IPS DF 19.7 (cell line): ENCODE results near the gene RHCE.
"Not testable (repeated sequence)": the region's sequence is repeated elsewhere in the genome, so short reads cannot be mapped to it uniquely, and the experiment has no call there.

Source experiments
- DNase-seq: peaks from one replicate; pipeline ENCODE4 v3.0.0-alpha.2; 2013; ENCODE audit warnings: low read depth, low spot score

Gene RHCE

DNA sequence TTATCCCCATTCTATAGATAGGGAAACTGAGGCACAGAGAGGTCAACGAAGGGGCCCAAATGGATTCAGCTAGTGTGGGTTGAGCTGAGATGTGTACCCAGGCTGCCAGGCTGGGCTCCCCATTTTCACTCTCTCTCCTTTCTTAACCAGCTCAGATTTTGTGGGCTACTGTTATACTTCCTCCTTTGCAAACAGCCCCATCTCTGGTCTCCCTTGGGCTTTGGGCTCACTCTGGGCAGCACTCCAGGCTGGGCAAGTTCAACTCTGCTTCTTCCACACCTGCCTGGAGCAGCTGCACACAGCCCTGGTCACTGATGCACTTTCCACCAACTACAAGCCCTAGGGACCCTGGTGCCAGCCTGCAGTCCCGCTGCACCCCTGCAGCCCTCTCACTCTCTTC, 22.5 kb downstream of the RHCE start:
- not testable (repeated sequence) for DNase-seq

DNA sequence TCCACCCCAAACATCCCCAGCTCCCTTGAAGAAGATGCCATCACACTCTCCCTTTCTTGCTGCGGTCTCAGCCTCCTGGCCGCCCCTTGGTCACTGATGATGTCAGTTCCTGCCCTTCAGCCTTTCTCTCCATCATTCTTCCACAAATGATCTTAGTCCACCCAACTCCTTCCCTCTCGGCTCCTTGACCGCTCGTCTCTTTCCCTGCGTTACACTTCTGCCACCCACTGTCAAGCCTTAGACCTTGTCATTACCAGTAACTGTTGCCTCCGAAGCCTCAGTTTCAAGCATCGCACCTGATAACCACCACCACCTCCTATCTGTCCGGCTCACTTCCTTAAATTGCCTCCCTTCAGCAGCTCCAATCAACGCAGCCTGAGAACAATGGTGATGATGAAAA, 23.1 kb downstream of the RHCE start:
- DNase-seq: not testable (repeated sequence)

DNA sequence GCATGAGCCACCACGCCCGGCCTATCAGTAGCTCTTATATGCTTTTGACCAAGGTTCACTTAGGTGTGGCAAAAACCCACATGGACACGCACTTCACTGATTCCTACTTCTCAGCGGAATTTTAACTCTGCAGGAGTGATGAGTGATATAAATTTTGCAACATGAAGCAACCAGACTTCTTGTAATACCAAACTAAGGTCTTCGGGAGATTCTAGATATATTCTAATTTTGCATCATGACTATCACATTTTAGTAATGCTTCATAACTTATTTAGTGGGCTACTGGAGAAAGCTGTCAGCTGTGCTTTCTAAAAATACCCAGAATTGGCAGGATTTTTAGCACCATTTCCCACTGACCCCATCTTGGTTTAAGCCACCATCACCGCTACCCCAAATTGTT, 27.8 kb downstream of the RHCE start:
- DNase-seq: no peak

DNA sequence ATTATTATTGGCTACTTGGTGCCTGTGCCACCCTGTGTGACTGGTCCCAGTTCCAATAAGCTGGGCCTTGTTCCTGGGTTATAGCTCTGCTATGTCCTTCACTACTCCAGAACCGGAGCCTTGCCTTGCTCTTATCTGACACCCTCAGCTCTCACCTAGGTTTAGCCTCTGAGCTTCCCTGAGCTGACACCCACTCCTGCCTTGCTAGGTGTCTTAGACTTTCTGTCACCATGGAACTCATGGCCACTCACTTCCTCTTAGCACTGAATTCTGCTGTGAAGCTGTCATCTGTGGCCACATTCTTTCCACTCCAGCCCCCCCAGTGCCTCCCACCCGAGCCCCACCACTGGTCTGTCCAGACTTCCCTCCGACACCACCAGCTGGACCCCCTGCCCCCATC, 30.9 kb downstream of the RHCE start:
- not testable (repeated sequence) for DNase-seq

DNA sequence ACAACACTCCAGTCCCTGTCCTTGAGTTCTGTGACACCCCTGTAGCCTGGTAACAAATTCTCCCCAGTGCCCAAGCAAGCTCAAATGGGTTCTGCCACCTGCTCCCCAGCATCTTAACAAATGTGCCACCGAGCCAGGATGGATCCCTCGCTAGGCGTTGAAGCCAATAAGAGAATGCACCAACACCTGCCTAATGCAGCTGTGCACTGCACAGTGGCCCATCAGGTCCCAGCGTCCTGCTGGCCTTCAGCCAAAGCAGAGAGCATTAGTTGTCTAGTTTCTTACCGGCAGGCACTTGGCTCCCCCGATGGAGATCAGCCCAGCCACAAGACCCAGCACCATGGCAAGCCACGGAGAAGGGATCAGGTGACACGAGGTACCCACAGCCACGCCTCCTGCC, 31.9 kb downstream of the RHCE start:
- DNase-seq: not testable (repeated sequence)

DNA sequence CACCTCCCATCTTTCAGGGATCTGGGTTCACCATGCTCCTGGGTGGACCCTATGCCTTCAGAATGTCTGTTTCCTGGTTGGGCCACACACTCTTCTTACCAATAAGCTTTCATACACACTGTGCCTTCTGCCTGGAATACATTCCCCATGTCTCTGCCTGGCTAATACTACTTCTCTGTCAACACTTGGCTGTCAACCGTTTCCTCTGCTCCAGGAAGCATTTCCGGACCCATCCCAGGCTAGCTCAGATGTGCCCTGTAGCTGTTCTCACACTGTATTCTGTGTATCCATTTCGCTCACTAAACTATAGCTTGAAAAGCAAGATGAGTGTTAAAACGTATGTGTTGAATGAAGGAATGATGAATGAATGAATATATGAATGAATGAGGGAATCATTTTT, 33.5 kb downstream of the RHCE start:
- not testable (repeated sequence) for DNase-seq

DNA sequence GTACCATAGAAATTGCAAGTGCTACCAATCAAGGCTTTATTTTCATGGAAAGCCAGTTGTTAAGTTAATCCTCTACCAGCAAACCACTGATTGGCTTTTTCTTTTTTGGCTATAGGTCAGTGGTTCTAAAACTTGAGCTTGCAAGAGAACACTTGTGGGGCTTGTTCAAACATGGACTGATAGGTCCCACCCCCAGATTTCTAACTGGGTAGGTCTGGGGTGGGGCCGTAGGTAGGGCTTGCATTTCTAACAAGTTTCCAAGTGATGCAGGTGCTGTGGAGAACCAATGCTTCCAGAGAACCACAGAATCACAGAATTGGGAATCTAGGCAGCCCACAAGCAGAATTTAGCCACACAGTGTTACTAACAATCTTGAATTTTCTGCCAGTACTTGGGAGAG, 36.8 kb downstream of the RHCE start:
- not testable (repeated sequence) for DNase-seq

DNA sequence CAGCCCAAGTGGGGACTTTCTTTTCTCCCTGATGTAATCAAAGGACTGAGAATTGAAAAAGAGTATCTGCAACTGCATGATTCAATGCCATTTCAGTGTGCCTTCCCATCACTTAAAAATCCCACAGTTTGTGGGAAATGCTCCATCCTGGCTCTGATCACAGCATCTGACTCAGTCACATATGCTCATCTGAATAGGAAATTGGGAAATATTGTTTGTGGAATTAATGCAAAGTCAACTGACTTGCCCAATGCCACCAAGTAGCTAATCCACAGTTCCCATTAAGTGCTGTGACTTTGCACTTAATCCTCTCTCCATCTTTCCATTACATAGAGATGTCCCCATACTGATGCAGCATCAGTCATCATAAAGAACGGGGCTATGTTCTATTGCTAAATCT, 37.5 kb downstream of the RHCE start:
- not testable (repeated sequence) for DNase-seq

DNA sequence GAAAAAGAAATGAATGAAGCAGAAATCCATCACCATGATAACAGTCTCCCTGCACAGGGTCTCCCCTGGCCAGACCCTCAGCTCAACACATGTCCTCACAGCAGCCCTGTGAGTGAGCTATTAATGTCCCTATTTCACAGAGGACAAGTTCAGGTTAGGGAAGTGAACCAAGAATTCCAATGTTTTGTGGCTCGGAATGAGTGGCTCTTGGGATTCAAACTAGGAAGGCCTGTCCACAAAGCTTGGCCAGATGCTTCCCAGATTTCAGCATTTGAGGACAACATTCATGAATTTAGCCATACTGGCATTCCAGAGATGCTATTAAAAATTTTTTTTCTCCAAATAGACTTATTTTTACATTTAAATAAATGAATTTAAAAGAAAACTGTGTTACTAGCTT, 38.1 kb downstream of the RHCE start:
- DNase-seq: not testable (repeated sequence)

DNA sequence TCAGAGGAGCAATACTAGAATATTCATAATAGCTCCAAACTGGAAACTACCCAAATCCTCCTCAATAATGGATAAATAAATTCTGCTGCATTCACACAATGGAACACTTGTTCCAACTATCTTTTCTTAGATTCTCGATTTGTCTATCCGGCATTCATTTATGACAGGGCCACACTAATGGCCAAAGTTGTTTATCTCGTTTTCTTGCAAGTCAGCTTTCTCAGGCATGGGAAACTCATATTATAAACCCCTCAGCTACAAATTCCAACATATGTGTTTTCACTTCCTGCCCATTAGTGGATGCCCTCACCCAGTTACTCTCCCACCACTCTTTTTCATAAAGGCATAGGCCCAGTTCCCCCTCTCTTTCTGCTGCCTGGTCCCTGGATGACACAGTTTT, 42.3 kb downstream of the RHCE start:
- DNase-seq: not testable (repeated sequence)

DNA sequence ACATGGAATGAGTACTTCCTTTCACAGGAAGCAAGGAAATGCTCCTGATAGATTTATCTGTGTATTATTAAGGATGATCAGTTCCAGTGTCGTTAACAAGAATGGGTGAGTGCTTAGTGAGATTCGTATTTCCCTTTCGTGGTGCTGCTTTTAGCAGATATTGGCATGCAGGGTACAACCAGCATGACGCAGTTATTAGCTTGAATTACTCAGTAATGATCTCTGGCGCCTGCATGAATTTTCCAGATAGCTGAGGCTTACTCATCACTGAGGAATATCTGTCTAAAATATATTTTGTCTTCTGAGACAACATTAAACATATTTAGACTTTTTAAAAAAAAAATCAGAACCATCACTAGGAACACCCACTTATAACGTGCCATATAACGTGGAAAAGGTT, 48.9 kb downstream of the RHCE start:
- DNase-seq: not testable (repeated sequence)

DNA sequence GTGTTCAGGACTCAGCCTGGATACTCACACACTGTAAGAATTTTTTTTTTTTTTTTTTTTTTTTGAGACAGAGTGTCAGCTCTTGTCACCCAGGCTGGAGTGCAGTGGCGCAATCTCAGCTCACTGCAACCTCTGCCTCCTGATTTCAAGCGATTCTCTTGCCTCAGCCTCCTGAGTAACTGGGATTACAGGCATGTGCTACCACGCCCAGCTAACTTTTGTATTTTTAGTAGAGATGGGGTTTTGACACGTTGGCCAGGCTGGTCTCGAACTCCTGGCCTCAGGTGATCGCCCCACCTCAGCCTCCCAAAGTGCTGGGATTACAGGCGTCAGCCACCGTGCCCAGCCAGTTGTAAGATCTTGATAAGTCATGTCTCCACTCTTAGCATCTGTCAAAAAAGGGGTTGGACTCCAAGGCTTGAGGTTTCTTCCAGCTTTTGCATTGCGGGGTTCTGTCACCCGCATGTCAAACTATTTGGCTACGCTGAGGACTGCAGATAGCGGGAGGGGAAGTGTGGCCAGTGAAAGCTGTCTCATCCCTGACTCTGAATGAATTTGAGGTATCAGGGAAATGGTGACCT, 50.8 kb downstream of the RHCE start:
- DNase-seq: not testable (repeated sequence)

DNA sequence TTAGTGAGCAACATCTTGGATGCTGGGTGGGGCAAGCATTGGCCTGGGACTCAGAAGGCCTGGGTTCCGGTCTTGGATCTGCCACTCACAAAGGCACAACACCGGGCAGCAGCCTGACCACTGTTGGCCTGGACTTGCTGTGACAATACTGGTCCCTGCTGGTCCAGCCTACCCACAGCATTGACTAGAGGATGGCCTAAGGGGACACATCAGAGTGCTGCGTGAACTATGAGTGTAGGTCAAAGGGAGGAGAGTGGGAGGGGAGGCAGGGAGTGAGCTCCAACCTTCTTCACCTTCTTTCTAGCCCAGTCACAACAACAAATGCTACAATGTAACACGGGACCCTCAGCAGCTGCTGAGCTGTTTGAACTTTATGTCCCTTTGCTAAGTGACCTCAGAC, 51.4 kb downstream of the RHCE start:
- DNase-seq: no peak

DNA sequence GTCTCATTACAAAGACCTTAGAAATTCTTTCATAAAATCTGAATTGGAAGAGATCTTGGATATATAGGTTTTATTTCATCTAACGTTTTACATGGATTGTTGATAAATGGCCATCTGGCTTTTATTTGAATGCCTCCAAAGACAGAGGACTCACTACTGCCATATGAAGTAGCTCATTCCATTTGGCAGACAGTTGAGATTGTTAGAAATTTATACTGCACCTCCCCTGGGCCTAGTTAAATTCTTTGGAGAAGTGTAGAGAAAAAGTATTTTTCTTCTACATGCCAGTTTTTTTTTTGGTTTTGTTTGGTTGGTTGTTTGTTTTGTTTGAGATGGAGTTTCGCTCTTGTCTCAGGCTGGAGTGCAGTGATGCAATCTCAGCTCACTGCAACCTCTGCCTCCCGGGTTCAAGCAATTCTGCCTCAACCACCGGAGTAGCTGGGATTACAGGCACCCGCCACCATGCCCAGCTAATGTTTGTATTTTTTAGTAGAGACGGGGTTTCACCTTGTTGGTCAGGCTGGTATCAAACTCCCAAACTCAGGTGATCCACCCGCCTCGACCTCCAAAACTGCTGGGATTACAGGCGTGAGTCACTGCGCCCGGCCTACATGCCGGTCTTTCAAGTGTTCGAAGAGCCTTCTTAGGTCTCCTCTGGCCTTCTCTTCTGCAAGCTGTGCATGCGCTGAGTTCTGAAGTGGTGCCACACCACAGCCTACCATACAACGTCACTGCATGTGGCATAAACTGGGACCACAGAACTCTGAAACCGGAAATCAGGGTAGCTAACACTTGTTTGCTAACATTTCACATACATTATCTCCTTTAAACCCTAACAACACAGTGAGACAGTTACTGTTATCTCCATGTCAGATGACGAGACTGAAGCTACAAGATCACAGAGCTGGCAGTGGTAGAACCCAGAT, 57.7 kb downstream of the RHCE start:
- not testable (repeated sequence) for DNase-seq

DNA sequence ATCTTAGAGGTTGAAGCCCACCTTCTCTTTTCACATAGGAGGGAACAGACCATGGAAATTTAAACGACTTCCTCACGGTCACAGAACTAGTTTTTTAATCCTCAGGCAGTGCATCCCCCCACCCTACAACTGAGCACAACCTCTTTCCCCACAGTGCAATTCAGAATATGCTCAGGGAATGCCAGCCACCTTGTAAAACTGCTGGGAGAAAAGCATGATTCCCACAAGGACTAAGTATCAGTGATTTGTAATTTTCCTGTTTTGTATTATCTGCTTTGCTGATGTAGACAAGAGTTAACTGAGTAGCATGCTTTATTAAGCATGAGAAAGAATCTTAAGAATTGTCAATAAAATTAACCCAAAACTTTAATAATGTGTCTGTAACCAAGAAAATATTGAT, 58.7 kb downstream of the RHCE start:
- DNase-seq: no peak

DNA sequence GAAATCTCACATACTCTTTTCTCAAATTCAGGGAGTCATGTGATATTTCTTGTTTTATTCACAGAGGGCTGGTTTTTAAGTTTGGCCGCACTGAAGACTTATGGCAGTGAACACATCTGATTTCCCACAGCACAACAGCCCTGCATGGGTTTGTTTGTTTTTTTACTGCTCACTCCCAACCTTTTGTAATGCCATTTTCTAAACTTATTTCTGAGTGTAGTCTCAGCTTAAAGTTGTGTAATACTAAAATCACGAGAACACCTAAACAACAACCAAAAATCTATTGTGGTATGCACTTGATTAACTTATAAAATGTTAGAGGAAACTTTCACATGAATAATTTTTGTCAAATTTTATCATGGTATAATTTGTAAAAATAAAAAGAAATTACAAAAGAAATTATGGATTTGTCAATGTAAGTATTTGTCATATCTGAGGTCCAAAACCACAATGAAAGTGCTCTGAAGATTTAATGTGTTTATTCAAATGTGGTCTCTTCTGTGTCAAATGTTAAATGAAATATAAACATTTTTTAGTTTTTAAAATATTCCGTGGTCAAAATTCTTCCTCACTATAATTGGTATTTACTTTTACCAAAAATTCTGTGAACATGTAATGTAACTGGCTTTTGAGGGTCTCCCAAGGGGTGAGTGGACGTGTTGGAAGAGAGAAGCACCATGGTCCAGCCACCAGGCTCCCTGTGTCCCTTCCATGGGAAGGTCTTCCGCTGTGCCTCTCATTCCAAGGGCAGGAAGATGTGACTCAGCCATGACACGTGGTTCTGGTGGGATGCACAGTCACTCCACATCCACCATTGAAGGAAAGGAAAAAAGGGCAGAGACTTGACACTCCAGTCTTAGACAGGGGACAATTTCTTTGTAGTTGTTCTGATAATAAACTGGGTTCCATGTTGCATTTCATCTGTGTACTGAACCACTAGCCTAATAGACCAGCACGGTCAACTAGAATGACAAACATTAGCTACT, 59.7 kb downstream of the RHCE start:
- no peak for DNase-seq

DNA sequence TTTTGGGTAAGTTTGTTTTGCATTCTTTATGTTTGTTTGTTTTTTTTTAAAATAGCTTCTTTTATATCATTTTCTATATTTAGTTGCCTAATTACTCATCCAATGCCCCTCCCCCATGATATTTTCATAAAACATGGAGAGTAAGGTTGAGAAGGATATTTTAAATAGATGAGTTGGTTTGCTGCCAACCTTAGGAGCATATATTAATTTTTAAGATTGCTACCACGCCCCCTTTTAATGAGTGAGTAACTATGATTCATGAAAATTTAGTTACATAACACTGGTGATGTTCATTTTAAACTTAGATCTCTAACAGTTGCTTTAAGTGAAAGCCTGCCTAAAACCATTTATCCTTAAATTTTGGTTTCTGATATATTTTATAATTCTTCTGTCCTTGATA, 63.8 kb downstream of the RHCE start:
- DNase-seq: no peak

DNA sequence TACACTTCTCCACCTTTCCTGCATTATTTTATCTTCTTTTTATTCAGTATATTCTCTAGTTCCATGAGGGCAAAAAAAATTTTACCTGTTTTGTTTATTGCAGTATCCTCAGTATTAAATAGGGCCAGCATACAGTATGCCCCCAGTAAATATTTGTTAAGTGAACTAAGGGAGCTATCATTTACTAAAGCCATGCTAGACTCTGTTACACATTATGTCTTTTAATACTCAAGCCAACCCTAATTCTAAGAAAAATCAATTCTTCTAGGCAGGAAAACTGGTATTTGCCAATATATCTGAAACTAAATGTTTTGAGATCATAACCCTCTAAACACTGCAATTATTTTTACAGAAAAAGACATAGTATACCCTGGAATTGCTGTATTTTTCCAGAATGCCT, 64.2 kb downstream of the RHCE start:
- no peak for DNase-seq

DNA sequence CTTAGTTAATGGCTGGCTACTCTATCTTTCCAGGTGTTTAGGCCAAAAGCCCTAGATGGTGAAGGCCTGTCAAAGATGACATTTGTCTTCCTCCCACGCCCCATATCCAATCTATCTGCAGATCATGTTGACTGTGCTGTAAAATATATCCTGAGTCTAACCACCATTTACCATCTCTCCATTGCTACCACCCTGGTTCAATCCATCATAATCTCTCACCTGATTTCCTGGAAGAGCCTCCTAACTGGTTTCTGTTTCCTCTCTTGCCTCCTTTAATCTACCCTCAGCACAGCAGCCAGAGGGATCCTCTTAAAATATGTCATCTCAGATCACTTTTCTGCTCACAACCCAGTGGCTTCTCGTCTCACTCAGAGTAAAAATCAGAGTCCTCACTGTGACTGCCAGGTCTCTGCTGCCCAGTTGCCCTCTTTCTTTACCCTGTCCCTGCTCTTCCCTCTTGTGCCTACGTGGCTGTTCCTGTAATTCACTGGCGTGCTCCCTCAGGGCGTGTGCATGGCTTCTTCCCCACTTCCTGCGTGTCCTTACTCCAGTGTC, 64.7 kb downstream of the RHCE start:
- no peak for DNase-seq

DNA sequence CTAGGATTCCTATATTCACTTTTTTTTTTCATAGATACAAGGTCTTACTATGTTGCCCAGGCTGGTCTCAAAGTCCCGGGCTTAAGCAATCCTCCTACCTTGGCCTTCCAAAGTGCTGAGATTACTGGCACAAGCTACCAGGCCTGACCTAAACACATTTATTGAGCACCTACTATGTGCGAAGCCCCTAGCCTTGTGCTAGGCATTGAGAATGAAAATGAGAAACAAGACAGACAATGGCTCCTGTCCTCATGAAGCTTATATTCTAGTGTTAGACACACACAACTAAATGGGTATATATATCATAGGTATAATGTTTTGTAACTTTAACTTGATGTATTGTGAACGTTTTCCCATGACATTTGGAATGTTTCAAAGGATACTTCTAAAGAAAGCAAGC, 71.0 kb downstream of the RHCE start:
- no peak for DNase-seq

DNA sequence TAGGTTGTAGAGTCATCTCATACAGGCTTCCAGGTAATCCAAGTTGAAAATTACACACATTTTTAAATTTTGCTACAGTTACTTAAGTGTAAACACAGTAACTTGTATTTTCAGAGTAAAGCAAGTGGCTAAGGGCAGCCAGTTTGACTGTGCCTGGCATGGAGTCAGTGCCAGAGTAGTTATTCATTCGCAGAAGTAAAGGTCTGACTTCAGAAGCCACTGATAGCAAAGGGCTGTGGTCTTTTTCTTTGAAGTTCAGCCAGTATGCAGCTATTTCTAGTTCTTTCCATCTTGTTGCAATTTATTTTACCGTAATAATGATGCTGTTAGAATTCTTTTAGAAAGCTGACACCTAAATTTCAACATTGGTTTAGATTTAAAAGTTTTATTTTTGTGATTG, 73.1 kb downstream of the RHCE start:
- no peak for DNase-seq

DNA sequence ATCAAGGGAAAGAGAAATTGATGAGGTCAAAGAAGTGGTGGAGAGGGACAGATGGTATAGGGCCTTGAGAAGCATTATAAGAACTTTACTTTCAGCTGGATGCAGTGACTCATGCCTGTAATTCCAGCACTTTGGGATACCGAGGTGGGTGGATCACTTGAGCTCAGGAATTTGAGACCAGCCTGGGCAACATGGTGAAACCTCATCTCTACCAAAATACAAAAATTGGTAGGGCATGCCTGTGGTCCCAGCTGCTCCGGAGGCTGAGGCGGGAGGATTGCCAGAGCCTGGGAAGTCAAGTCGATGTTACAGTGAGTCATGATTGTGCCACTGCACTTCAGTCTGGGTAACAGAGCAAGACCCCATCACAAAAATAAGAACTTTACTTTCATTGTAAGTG, 76.8 kb downstream of the RHCE start:
- no peak for DNase-seq
